Retinal pigment epithelial cell (primary cell): ENCODE measurements around the gene FAM98C.

Experiments used
- DNase-seq: peaks from one replicate; pipeline ENCODE4 v3.0.0-alpha.2; 2010; ENCODE audit warnings: low read depth
- H3K4me3 ChIP-seq: 2 replicates; pipeline ENCODE4 v1.5.1; 2011; ENCODE audit warnings: mild to moderate bottlenecking, low read length, control low read depth, moderate library complexity
- TF ChIP-seq, protein P1 (sequence below): conservative IDR thresholded peaks from 2 replicates; pipeline ENCODE4 v1.5.1; 2011; ENCODE audit warnings: low read depth, low read length, control low read depth, inconsistent platforms

Gene FAM98C

GRCh38 chr19:38440592-38440991, 37.7 kb downstream of the FAM98C start:
- H3K4me3 ChIP-seq: no peak overlapping the region
- no peak for DNase-seq
- TF ChIP-seq, protein P1, sequence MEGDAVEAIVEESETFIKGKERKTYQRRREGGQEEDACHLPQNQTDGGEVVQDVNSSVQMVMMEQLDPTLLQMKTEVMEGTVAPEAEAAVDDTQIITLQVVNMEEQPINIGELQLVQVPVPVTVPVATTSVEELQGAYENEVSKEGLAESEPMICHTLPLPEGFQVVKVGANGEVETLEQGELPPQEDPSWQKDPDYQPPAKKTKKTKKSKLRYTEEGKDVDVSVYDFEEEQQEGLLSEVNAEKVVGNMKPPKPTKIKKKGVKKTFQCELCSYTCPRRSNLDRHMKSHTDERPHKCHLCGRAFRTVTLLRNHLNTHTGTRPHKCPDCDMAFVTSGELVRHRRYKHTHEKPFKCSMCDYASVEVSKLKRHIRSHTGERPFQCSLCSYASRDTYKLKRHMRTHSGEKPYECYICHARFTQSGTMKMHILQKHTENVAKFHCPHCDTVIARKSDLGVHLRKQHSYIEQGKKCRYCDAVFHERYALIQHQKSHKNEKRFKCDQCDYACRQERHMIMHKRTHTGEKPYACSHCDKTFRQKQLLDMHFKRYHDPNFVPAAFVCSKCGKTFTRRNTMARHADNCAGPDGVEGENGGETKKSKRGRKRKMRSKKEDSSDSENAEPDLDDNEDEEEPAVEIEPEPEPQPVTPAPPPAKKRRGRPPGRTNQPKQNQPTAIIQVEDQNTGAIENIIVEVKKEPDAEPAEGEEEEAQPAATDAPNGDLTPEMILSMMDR: no peak

DNA sequence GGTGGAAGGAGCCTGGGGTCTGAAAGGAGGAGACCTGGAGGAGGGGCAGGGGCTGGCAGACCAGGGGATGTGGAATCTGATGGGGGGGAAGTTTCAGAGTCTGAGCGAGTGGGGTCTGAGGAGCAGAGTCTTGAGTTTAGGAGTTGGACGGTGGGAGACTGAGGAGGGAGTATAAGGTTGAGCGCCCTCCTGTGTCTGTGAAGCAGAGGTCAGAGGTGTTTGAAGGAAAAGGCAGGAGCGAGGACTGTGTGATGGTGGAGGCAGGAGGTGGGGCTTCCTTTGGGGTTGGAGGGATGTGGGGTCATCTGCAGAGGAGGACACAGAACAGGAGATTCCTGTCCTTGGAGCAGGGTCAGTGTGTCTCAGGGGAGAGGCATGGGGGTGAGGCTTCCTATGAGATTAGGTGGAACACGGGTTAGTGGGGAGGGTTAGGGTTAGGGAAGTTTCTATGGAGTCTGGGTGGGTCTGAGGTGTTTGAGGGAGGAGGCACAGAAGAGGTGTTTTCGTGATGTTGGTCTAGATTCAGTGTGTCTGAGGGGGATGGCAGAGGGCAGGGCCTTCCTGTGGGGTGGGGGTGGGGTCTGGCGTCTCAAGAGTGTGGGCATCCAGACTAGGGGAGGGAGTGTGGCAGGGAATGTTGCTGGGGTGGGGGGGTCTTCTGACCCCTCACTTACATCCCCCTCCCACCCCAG, 38.9 kb downstream of the FAM98C start:
- H3K4me3 ChIP-seq: no peak overlapping the region
- TF ChIP-seq, protein P1: peak; percentile 19
- no peak for DNase-seq

- no peak overlapping the region for H3K4me3 ChIP-seq
- TF ChIP-seq, protein P1: no peak
- no peak for DNase-seq
These were observed 39.8 kb downstream of the FAM98C start for GRCh38 chr19:38442736-38443135.

DNA sequence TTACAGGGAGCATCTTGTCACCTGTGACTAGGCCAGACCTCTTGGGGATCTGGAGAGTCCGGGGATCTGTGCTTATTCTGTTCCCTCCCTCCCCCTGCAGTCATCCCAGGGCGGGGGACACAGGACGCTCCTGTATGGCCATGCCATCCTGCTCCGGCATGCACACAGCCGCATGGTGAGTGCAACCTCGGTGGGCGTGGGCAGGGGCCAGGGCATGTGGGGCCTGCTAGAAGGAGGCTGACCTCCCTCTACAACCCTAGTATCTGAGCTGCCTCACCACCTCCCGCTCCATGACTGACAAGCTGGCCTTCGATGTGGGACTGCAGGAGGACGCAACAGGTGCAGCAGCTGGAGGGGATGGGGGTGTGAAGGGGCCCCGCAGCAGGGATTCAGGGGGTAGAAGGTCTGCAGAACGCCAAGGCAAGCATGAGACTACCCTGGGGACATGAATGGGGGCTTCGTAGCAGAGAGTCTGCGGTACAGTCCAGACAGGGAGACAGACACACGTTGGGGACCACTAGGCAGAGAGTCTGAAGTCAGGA, 40.6 kb downstream of the FAM98C start:
- DNase-seq: no peak
- TF ChIP-seq, protein P1: no peak
- no peak overlapping the region for H3K4me3 ChIP-seq

- no peak overlapping the region for H3K4me3 ChIP-seq
- DNase-seq: no peak
- TF ChIP-seq, protein P1: no peak
These were observed 41.1 kb downstream of the FAM98C start for GRCh38 chr19:38444026-38444425.

DNA sequence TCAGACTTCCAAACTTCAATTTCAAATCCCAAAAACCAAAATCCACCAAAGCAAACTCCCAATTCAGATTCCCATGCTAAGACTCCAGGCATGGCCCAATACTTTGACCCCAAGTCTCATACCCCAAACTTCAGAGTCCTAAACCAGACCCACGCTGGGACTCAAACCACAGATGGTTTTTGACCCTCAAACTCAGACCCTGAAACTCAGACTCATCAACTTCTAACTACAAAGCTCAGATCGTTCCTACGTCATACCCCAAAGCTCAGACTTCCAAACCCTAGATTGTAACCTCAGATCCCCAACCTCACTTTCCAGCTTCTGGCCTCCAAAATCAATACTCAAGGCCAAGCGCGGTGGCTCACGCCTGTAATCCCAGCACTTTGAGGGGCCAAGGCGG, 42.5 kb downstream of the FAM98C start:
- TF ChIP-seq, protein P1: no peak
- no peak overlapping the region for H3K4me3 ChIP-seq

GRCh38 chr19:38448225-38448624, 45.3 kb downstream of the FAM98C start:
- TF ChIP-seq, protein P1: no peak
- H3K4me3 ChIP-seq: no peak overlapping the region
- DNase-seq: no peak

More for the DNA sequence above, 42.5 kb downstream of the FAM98C start:
- DNase-seq: no peak
